ENCODE measurements around the gene SSBP3.

SSBP3 gene

DNA sequence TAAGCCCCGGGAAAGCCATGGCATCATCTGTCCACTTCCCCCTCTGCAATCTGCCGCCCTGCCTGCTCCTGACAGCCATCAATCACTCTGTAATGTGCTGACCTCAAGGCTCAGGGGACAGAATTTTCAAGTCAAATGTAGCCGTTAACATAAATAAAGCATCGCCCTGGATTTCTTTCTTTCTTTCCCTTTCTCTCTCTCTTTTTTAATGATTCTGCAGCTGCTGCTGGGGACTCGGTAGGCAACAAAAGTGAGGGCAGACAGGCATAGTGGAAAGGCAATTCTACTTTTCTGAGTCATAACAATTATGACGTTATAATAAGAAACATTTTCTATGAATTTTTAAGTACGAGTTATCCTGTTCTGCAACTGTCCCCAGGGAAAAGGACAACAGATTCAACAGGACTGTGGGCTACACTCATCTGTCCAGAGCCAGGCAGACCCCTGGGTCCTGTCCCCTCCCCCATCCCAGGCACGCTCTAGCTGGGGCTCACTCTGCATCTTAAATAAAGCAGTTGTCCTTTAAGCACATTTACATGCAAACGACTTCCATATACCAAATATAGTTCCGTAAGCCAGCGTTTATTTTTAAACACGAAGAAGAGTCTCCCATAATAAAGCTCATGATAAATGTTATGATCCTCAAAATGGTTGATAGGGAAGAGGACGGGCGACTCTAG lies 78.7 kb downstream of the SSBP3 start:
- no peak for DNase-seq

GRCh38 chr1:54326543-54327385 lies 79.4 kb downstream of the SSBP3 start:
- no peak for DNase-seq

GRCh38 chr1:54325703-54326461 lies 80.3 kb downstream of the SSBP3 start:
- DNase-seq, result no peak

DNA sequence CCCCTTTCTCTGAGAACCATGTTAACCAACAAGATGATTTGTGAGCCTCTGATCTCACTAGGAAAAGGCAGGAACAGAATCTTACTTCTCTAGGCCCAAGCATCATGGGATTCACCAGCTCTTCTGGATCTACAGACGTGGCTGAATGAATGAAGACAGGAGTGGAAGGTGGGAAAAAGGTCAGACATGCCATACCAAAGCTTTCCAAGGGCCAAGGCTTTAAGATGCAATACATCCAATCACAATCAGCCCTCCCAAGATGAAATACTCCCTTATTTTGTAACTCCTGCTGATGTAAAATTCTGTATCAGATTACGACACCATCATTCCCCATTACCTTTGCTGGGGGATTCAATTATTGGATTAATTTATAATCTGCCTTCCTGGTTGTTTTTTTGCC lies 80.9 kb downstream of the SSBP3 start:
- no peak for DNase-seq

- DNase-seq, result no peak
These were observed 81.7 kb downstream of the SSBP3 start for GRCh38 chr1:54324251-54325140.

DNA sequence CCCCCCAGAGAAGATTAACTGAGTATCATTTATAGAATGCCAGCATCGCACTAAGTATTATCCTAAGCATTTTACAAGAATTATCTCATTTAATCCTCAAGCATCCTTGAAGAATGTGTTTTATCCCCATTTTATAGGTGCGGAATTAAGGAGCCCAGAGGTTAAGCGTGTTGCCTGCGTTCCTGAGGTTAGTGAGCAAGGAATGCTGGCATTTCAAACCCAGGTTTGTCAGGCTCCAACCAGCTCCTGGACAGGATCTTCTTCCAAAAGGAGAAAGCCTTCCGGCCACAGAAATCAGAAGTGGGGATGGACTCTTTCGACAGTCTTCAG lies 82.3 kb downstream of the SSBP3 start:
- no peak for DNase-seq

DNA sequence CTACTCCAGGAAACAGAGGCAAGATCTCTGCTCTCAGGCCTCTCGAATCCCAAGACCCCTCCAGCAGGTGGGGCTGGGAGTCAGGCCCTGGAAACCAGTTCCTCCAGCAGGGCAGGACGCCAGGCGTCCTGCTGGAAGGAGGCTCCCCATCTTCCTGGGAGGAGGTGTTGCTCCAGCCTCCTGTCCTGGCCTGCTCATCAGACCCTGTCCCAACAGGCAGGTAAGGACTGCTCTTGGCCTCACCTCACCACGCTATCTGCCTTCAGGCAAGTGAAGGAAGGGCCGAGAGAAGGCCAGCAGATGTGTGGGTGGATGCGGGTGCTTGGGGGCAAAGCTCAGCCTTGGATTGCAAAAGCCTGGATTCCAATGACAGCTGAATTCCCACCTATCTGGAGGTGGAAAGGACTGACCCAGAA lies 82.9 kb downstream of the SSBP3 start:
- no peak for DNase-seq

GRCh38 chr1:54318246-54318814 lies 87.9 kb downstream of the SSBP3 start:
- DNase-seq, result no peak

DNA sequence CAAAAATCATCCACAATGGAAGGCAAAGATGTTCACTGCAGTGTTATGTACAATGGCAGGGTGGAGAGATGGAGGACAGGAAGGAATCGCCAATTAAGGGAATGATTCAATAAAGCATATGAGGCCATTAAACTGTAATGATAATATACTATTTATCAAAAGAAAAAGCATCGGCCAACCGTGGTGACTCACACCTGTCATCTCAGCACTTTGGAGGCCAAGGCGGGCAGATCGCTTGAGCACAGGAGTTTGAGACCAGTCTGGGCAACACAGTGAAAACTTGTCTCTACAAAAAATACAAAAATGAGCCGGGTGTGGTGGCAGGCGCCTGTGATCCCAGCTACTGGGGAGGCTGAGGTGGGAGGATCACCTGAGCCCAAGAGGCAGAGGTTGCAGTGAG lies 89.1 kb downstream of the SSBP3 start:
- no peak for DNase-seq

DNA sequence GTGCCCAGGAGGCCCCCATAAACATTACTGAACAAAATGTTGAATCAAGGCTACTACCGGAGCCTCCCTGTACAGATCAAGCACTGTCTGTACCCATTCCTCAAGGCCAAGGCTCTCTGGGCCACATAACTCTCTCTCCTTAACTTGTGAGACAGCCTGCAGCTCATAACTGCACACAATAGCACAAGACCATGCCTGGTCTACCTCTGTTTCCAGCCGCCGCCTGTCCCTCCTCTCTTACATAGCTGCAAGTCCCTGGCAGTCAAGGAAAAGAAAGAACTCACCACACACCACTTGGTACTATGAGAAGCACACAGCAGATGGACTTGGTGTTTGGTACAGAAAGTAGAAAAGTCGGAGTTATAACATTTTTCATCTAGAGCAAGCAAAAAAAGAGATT lies 91.1 kb downstream of the SSBP3 start:
- no peak for DNase-seq

DNA sequence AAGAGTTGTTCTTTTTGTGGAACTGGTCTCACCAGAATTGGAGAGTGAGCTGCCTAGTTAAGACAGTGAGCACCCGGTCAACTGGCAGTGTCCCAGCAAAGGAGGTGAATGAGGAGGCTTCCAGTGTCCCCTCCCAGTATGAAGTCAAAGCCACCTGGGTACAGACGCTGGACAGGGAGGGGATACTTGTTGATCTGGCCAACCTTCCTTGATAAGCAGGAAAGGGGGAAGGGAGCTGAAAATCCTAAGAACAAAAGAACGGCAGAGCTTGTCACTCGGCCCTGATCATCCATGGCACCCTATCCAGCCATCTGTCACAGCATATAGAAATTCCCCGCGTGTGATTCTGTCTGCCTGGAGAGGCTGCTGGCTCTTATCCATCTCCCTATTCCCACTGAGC lies 91.5 kb downstream of the SSBP3 start:
- DNase-seq, result no peak

GRCh38 chr1:54312796-54313316 lies 93.3 kb downstream of the SSBP3 start:
- no peak for DNase-seq

DNA sequence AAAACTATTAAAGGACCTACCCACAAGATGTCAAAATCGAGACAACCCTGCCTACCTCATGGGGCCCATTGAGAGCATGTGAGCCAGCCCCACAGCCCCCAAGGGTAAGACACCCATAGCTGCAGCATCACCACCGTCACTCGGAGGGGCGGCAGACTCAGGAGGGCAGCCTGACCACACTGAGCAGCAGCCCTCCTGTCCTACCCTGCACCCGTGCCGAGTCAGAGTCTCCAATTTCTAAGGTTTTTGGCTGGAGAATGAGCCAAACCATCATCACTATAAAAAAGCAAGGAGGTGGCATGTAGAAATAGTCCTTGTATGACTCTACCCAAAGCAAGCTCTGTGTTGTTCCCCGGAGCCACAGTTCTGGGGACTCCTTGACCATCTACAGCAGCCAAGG lies 94.7 kb downstream of the SSBP3 start:
- DNase-seq, result no peak

DNA sequence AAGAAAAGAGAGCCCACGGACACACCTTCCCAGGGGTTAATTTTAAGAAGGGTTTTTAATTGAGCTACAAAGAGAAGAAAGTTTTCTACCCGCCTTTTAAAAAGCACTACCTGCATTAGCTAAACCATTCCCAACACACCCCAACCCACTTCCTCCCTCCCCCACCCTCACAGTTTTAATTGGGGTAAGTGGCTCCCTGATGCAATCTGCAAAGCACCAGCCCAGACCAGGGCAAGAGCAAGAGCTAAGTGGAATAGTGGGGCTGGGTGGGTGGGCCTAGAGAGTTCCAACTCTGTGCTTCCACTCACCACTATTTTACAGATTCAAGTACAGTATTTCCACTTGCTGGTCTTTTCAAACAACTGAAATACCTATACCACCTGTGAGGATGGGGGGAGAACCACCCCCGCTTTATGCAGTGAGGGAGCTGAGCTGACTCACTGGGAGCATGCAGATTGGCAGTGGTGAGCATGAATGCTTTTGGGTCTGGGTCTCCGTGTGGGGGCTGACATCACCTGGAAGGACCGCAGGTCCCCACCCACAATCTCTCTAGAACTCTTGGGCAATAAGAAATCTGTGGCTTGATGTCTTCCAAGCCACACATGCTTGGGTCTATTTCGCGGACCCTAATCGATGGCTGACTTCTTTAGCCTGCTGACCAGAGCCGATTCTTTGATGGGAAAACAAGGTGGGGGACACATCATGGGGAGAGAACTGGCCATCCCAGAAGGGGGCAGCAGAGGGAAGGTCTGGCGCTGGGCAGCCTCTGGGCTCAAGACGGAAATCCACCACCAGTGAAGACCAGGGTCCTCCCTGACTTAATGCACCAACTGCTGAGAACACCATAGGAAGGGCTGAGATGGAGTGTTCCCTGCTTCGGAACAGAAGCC lies 95.5 kb downstream of the SSBP3 start:
- no peak for DNase-seq

DNA sequence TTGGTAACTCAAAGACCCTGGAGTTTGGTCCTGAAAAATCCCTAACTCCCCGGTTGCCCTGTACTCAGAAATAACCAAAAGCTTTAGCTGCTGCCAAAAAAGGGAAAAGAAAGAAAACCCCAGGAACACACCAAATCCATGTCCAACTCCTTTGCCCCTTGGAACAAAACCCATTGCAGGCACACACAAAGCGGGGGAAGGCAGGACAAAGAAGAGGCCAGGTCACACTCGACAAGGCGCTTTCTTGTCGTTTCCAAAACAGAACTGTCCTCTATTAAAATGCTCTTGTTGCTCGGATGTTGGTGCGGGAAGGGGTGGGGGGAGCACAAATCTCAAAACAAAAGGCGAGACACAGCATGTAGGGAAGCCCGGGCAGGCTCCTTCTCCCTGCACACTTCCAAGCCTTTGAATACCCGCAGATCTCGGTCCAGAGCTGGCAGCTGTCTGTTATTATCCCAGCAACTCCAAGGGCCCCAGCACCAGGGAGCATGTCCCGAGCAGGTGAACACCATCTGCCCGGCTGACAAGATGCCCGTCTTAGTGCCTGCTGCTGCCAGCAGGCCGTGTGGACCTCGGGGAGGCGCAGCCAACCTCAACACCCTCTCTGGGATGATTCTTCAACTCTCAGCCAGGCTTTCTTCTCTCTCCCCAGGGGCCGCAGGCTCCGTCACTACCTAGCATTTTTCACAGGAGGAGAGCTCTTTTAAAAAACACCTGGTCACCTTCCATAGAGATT lies 96.4 kb downstream of the SSBP3 start:
- no peak for DNase-seq

DNA sequence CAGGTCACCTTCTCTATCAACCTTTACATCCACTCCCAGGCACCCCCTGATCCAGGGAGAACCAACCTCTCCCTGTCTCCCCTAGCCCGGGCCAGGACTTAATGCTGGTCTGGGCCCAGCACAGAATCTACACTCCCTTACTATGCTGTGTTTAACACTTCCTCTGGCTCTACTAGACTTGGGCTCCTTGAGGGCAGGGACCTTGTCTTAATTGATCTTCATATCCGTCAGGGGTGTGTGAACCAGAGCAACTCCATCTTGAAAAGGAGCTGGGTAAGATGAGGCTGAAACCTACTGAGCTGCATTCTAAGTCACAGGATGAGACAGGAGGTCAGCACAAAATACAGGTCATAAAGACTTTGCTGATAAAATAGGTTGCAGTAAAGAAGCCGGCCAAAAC lies 98.9 kb downstream of the SSBP3 start:
- no peak for DNase-seq

- DNase-seq, result no peak
These were observed 100.2 kb downstream of the SSBP3 start for GRCh38 chr1:54305906-54306514.

DNA sequence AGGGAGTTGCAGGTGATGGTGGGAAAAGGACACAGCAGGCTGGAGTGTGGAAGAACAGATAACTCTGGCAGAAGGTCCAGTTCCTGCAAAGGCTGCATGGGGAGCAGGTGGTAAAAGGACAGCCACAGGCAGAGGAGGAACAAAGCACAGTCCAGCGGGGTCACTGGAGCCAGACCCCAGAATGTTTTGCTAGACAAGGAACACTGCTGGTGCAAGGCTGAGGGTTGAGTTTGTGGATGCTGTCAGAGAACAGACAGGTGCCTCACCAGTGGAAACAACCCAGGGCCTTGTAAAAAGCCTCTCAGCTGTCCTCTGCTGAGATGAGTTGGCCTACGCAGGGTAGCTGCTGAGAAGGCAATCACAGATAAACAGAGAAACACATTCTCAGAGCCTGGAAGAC lies 101.7 kb downstream of the SSBP3 start:
- no peak for DNase-seq

DNA sequence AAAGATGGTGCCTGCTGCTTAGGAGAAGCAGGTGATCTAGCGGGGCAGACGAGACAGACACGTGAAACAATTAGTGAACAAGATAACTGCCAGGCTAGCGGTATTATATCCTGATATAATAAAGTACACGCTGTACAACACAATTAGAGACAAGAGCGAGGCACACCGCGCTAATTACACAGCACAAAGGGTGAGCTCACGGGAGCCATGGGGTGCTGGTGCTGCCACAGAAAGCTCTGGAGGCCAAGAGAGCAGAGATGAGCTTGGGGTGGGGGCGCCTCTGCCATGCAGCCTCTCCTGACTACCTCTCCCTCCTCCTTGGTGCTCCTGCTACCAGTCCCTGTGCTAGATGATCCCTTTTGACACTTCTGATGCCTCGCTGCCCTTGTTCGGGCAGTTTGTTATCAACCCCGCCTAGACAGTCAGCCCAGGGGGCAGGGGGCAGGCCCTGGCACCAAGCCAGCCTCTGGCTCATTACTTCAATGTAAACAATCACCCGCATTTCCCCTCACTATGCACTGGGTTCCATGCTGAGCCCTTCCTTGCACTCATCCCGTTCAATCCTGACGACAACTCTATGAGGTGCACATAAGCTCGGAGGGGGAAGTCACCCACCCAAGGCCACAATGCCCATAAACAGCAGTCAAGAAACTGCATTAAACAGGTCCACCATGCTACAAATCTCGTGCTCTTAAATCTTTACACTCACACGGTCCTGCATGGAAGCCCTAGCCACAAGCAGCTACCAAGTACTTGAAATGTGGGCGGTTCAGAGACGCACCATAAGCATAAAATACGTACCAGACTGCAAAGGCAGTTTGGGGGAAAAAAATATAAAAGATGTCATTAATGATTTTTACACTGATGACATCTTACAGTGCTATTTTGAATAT lies 103.0 kb downstream of the SSBP3 start:
- no peak for DNase-seq
